GM12891 (cell line): ENCODE data around the gene AMER1.

Source experiments
- PAX5 ChIP-seq: IDR thresholded peaks from 2 replicates; pipeline ENCODE4 v1.6.1; 2011; ENCODE audit warnings: low read length, moderate library complexity, mild to moderate bottlenecking; ENCODE audit not compliant: insufficient read depth, severe bottlenecking
- POLR2A ChIP-seq: IDR thresholded peaks from 2 replicates; pipeline ENCODE4 v1.6.1; 2011; ENCODE audit warnings: low read depth, low read length, control low read depth
- POLR2AphosphoS5 ChIP-seq: IDR thresholded peaks from 2 replicates; pipeline ENCODE4 v1.6.1; 2011; ENCODE audit warnings: low read depth, low read length, control low read depth
- TAF1 ChIP-seq: IDR thresholded peaks from 2 replicates; pipeline ENCODE4 v1.6.1; 2011; ENCODE audit warnings: low read depth, low read length, control low read depth

GRCh38 chrX:64229154-64229553 lies 23.6 kb upstream of the AMER1 start:
- no peak for TF ChIP-seq POLR2A
- no peak for TF ChIP-seq POLR2AphosphoS5
- TF ChIP-seq TAF1, result no peak
- no peak for TF ChIP-seq PAX5
